ENCODE measurements around the gene STAP2.

GRCh38 chr19:4367336-4367723 is 28.7 kb upstream of the STAP2 start:
- TF ChIP-seq, protein P1, sequence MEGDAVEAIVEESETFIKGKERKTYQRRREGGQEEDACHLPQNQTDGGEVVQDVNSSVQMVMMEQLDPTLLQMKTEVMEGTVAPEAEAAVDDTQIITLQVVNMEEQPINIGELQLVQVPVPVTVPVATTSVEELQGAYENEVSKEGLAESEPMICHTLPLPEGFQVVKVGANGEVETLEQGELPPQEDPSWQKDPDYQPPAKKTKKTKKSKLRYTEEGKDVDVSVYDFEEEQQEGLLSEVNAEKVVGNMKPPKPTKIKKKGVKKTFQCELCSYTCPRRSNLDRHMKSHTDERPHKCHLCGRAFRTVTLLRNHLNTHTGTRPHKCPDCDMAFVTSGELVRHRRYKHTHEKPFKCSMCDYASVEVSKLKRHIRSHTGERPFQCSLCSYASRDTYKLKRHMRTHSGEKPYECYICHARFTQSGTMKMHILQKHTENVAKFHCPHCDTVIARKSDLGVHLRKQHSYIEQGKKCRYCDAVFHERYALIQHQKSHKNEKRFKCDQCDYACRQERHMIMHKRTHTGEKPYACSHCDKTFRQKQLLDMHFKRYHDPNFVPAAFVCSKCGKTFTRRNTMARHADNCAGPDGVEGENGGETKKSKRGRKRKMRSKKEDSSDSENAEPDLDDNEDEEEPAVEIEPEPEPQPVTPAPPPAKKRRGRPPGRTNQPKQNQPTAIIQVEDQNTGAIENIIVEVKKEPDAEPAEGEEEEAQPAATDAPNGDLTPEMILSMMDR (IDR thresholded peaks at IDR 0.05) = no peak
- TF ChIP-seq POLR2A (IDR thresholded peaks at IDR 0.05) = no peak
- no peak for TF ChIP-seq EP300 (IDR thresholded peaks at IDR 0.05)
